Neuronal stem cell (in vitro differentiated cells): Measurements from ENCODE around the gene VTA1.

ENCODE experiments used
- DNase-seq: peaks from one replicate; pipeline ENCODE4 v3.0.0-alpha.2; 2013; ENCODE audit warnings: low spot score
- H2AFZ ChIP-seq: one replicate; pipeline ENCODE4 v1.6.1; 2013; ENCODE audit warnings: mild to moderate bottlenecking, low read length, inconsistent platforms
- H2AK5ac ChIP-seq: 2 replicates; pipeline ENCODE4 v1.6.1; 2013; ENCODE audit warnings: low read depth, mild to moderate bottlenecking, inconsistent platforms, low read length, moderate library complexity, mixed read lengths
- H2BK120ac ChIP-seq: 2 replicates; pipeline ENCODE4 v1.6.1; 2013; ENCODE audit warnings: low read depth, mild to moderate bottlenecking, inconsistent platforms, low read length, moderate library complexity, mixed read lengths
- H2BK12ac ChIP-seq: one replicate; pipeline ENCODE4 v1.6.1; 2013; ENCODE audit warnings: low read length, inconsistent platforms
- H2BK15ac ChIP-seq: 2 replicates; pipeline ENCODE4 v1.6.1; 2013; ENCODE audit warnings: mild to moderate bottlenecking, low read length, inconsistent platforms, mixed read lengths
- H2BK5ac ChIP-seq: one replicate; pipeline ENCODE4 v1.6.1; 2013; ENCODE audit warnings: inconsistent platforms, mild to moderate bottlenecking, low read length, moderate library complexity
- H3K14ac ChIP-seq: one replicate; pipeline ENCODE4 v1.6.1; 2013; ENCODE audit warnings: low read length, inconsistent platforms
- H3K18ac ChIP-seq: 2 replicates; pipeline ENCODE4 v1.6.1; 2013; ENCODE audit warnings: low read length, inconsistent platforms
- H3K23ac ChIP-seq: 2 replicates; pipeline ENCODE4 v1.6.1; 2013; ENCODE audit warnings: low read depth, mild to moderate bottlenecking, mixed read lengths, low read length, inconsistent platforms; ENCODE audit not compliant: poor library complexity
- H3K27ac ChIP-seq: replicated peaks from 3 replicates; pipeline ENCODE4 v1.5.1; 2013; ENCODE audit warnings: low read length, inconsistent platforms
- H3K27me3 ChIP-seq, 3 experiments: 2 replicates each; pipeline ENCODE4 v1.6.1; 2013; ENCODE audit warnings: low read length in 3 of 3, mild to moderate bottlenecking in 2 of 3, inconsistent platforms in 1 of 3, low read depth in 1 of 3, mixed read lengths in 1 of 3, moderate library complexity in 1 of 3; ENCODE audit not compliant: control insufficient read depth in 3 of 3, insufficient read depth in 3 of 3
- H3K36me3 ChIP-seq, 2 donors: replicated peaks in 1 of 2; 2 replicates each; pipeline ENCODE4 v1.6.1; 2013; ENCODE audit warnings: low read length in 2 of 2; ENCODE audit not compliant: control insufficient read depth in 2 of 2, insufficient read depth in 2 of 2
- H3K4ac ChIP-seq: 2 replicates; pipeline ENCODE4 v1.6.1; 2013; ENCODE audit warnings: inconsistent platforms, mild to moderate bottlenecking, low read length, moderate library complexity
- H3K4me1 ChIP-seq, 2 donors: 1 replicate in 1 of 2; 2 replicates in 1 of 2; pipeline ENCODE4 v1.6.1; 2013; ENCODE audit warnings: low read length in 2 of 2, low read depth in 1 of 2; ENCODE audit not compliant: control insufficient read depth in 2 of 2, insufficient read depth in 1 of 2
- H3K4me2 ChIP-seq: one replicate; pipeline ENCODE4 v1.6.1; 2013; ENCODE audit warnings: mild to moderate bottlenecking, low read length, inconsistent platforms; ENCODE audit not compliant: insufficient read depth, poor library complexity, severe bottlenecking
- H3K4me3 ChIP-seq, 2 donors: 2 replicates each; pipeline ENCODE4 v1.5.1; 2013; ENCODE audit warnings: low read length in 2 of 2, mild to moderate bottlenecking in 2 of 2, inconsistent platforms in 1 of 2, moderate library complexity in 1 of 2
- H3K79me1 ChIP-seq: one replicate; pipeline ENCODE4 v1.6.1; 2013; ENCODE audit warnings: low read depth, mild to moderate bottlenecking, inconsistent platforms, low read length, moderate library complexity
- H3K9ac ChIP-seq: one replicate; pipeline ENCODE4 v1.6.1; 2013; ENCODE audit warnings: mild to moderate bottlenecking, low read depth, low read length, inconsistent platforms; ENCODE audit not compliant: poor library complexity
- H3K9me3 ChIP-seq, 2 donors: replicated peaks in 1 of 2; 2 replicates each; pipeline versions ENCODE3 to v1.6.1; 2013; ENCODE audit warnings: low read length in 2 of 2, mild to moderate bottlenecking in 2 of 2, inconsistent platforms in 1 of 2, low read depth in 1 of 2, mixed read lengths in 1 of 2, moderate library complexity in 1 of 2; ENCODE audit not compliant: control insufficient read depth in 2 of 2, insufficient read depth in 1 of 2
- H4K8ac ChIP-seq: one replicate; pipeline ENCODE4 v1.6.1; 2013; ENCODE audit warnings: low read depth, mild to moderate bottlenecking, inconsistent platforms, low read length, moderate library complexity
- H4K91ac ChIP-seq: one replicate; pipeline ENCODE4 v1.6.1; 2013; ENCODE audit warnings: low read length, low read depth, mild to moderate bottlenecking, inconsistent platforms; ENCODE audit not compliant: poor library complexity
- WGBS, 2 donors: extraction: QIAGEN DNeasy Blood & Tissue Kit; methylation state at CpG; one replicate each; pipeline ENCODE4 v1.1.7; 2013; ENCODE audit warnings: missing lambda C conversion rate in 2 of 2, mixed read lengths in 1 of 2; ENCODE audit not compliant: insufficient read length in 2 of 2, insufficient replicate concordance in 1 of 2; ENCODE audit errors: extremely low coverage in 2 of 2; 5-methylcytosine and 5-hydroxymethylcytosine counted together

Gene VTA1

DNA sequence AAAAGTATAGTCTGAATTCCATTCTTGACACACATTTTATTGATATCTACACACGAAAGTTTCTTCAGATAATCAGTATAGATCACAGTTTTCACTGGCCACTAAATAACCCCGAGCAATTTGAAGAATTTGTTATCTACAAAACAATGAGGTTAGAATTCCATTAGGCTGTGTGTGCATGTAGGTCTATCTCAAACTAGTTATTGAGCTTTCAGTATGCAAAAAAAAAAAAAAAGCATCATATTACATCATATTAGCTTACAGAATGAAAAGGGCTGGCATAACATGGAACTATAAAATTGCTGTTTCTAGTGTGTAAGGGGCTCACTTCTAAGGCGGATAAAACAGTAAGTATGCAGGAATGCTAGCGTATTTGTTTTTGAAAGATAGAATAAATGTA, 95.2 kb downstream of the VTA1 start:
- no peaks in the 10 kb centered on the region for H3K36me3 ChIP-seq
- no peaks in the 10 kb centered on the region for H3K27me3 ChIP-seq
- H4K91ac ChIP-seq = no peak overlapping the region
- H3K14ac ChIP-seq = no peak overlapping the region
- no peak overlapping the region for H2AK5ac ChIP-seq
- H2BK15ac ChIP-seq = no peak overlapping the region
- no peak overlapping the region for H2BK5ac ChIP-seq
- no peak overlapping the region for H2BK120ac ChIP-seq
- H3K4me2 ChIP-seq = no peak overlapping the region
- H4K8ac ChIP-seq = no peak overlapping the region
- DNase-seq = no peak
- H3K4me3 ChIP-seq = no peak overlapping the region
- no peaks in the 10 kb centered on the region for H3K9me3 ChIP-seq
- H3K4ac ChIP-seq = no peak overlapping the region
- no peaks in the 10 kb centered on the region for H3K4me1 ChIP-seq
- WGBS, 2 donors = no CpG with 5 or more reads among the region's 4 CpGs
- no peak overlapping the region for H3K9ac ChIP-seq
- no peak overlapping the region for H2BK12ac ChIP-seq
- H3K27ac ChIP-seq = no peak overlapping the region
- H2AFZ ChIP-seq = no peak overlapping the region
- H3K79me1 ChIP-seq = no peaks in the 10 kb centered on the region
- H3K18ac ChIP-seq = no peak overlapping the region
- H3K23ac ChIP-seq = no peak overlapping the region

DNA sequence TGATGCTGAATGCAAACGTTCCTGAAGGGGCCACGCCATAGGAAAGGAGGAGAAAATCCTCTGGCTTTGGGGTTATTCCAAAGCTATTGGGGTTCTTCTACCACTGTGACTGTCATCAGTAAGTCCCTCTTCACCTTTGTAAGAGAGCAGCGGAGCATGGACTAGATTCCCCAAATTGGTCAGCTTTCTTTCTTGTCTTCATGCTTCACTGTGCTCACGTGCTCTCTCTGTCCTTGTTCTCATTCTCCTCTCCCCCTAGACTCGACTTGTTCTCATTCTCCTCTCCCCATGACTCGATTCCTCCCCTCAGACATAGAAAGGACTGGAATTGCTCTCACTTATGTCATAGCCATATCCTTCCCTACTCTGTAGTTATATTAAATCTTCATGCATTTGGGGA, 99.9 kb downstream of the VTA1 start:
- H3K14ac ChIP-seq = no peak overlapping the region
- H2BK5ac ChIP-seq = no peak overlapping the region
- no CpG with 5 or more reads among the region's 6 CpGs for WGBS, 2 donors
- no peak for DNase-seq
- H2BK120ac ChIP-seq = no peak overlapping the region
- no peak overlapping the region for H2BK12ac ChIP-seq
- no peak overlapping the region for H3K27ac ChIP-seq
- H3K18ac ChIP-seq = no peak overlapping the region
- no peak overlapping the region for H3K4ac ChIP-seq
- H3K4me2 ChIP-seq = no peak overlapping the region
- H4K8ac ChIP-seq = no peak overlapping the region
- no peak overlapping the region for H4K91ac ChIP-seq
- H3K27me3 ChIP-seq = no peaks in the 10 kb centered on the region
- H2BK15ac ChIP-seq = no peak overlapping the region
- H3K79me1 ChIP-seq = no peaks in the 10 kb centered on the region
- H3K23ac ChIP-seq = no peak overlapping the region
- H3K9me3 ChIP-seq = no peaks in the 10 kb centered on the region
- no peak overlapping the region for H3K4me3 ChIP-seq
- H2AFZ ChIP-seq = no peak overlapping the region
- no peaks in the 10 kb centered on the region for H3K4me1 ChIP-seq
- no peak overlapping the region for H3K9ac ChIP-seq
- H3K36me3 ChIP-seq = no peaks in the 10 kb centered on the region
- no peak overlapping the region for H2AK5ac ChIP-seq

DNA sequence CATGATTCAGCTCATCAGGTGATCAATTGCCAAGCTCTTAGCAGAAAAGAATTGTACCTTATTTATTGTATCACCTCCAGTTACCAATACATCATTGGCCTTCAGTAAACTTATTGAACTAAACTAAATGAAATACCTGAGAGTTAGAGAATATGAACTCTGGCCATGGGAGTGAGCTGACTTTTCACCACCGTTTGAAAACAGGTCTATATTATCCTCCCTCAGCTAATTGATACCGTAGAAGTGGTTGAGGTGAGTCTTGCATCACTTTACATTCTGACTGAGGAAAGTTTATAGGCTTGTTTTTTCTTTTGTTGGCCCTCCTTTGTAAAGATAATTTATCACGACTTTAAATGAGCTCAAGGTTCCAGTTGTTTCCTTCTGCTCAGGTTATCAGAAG, 102.2 kb downstream of the VTA1 start:
- no peak overlapping the region for H2BK15ac ChIP-seq
- no peak overlapping the region for H4K91ac ChIP-seq
- WGBS, 2 donors = no CpG with 5 or more reads among the region's 3 CpGs
- no peak overlapping the region for H3K4ac ChIP-seq
- no peak for DNase-seq
- no peak overlapping the region for H2AFZ ChIP-seq
- no peak overlapping the region for H2BK5ac ChIP-seq
- H2BK120ac ChIP-seq = no peak overlapping the region
- H3K27ac ChIP-seq = no peak overlapping the region
- no peak overlapping the region for H3K23ac ChIP-seq
- no peaks in the 10 kb centered on the region for H3K27me3 ChIP-seq
- H3K14ac ChIP-seq = no peak overlapping the region
- H3K18ac ChIP-seq = no peak overlapping the region
- no peaks in the 10 kb centered on the region for H3K79me1 ChIP-seq
- H2BK12ac ChIP-seq = no peak overlapping the region
- H3K4me3 ChIP-seq = no peak overlapping the region
- no peak overlapping the region for H3K9ac ChIP-seq
- H3K4me2 ChIP-seq = no peak overlapping the region
- no peaks in the 10 kb centered on the region for H3K4me1 ChIP-seq
- no peak overlapping the region for H2AK5ac ChIP-seq
- H4K8ac ChIP-seq = no peak overlapping the region
- no peaks in the 10 kb centered on the region for H3K9me3 ChIP-seq
- H3K36me3 ChIP-seq = no peaks in the 10 kb centered on the region

DNA sequence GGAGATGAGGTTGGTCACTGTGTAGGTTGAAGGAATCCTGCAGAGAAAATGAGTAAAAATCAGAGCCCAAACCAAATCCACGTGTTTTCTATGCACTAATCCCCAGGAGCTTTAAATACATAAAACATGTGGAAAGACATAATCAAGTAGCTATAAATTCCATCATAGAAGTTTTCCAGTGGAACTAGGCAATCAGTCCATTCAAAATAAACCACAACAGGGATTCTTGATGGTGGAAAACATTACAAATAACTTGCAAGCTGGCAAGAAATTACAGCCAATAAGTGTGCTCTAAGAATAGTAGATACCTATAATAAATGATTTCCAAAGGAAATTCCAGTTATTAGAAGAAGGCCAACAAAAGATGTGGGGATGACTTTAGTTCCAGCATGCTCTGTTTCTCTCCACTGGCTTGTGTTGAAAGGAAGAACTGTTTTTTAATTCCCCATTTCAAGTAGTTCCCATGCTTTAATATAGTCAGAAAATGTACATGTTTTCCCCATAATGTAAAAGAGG, 104.9 kb downstream of the VTA1 start:
- H3K36me3 ChIP-seq = no peaks in the 10 kb centered on the region
- H3K14ac ChIP-seq = no peak overlapping the region
- H3K4me3 ChIP-seq = no peak overlapping the region
- WGBS, 2 donors = no CpG with 5 or more reads among the region's 1 CpG
- H3K9me3 ChIP-seq = no peaks in the 10 kb centered on the region
- H3K79me1 ChIP-seq = no peaks in the 10 kb centered on the region
- H2AFZ ChIP-seq = no peak overlapping the region
- H3K27me3 ChIP-seq = no peaks in the 10 kb centered on the region
- no peak overlapping the region for H2AK5ac ChIP-seq
- H4K91ac ChIP-seq = no peak overlapping the region
- no peak overlapping the region for H3K9ac ChIP-seq
- DNase-seq = no peak
- H3K4ac ChIP-seq = no peak overlapping the region
- H2BK120ac ChIP-seq = no peak overlapping the region
- no peaks in the 10 kb centered on the region for H3K4me1 ChIP-seq
- no peak overlapping the region for H3K23ac ChIP-seq
- no peak overlapping the region for H2BK5ac ChIP-seq
- H3K18ac ChIP-seq = no peak overlapping the region
- no peak overlapping the region for H3K4me2 ChIP-seq
- H4K8ac ChIP-seq = no peak overlapping the region
- H3K27ac ChIP-seq = no peak overlapping the region
- no peak overlapping the region for H2BK12ac ChIP-seq
- H2BK15ac ChIP-seq = no peak overlapping the region
